Stomach (tissue), 4 donors: ENCODE results near the gene CTNND2.

Source experiments
- POLR2A ChIP-seq, 4 donors: fragments of 450-650 bp; IDR thresholded peaks; one replicate each; pipeline ENCODE4 v1.6.1; 2016; ENCODE audit warnings: antibody characterized with exemption in 4 of 4, control low read depth in 2 of 4, mild to moderate bottlenecking in 1 of 4, moderate library complexity in 1 of 4
- POLR2AphosphoS5 ChIP-seq, 3 donors: sonication (generic); formaldehyde crosslinking; IDR thresholded peaks; one replicate each; pipeline ENCODE4 v1.6.1; 2016; ENCODE audit warnings: antibody characterized with exemption in 3 of 3
- TF ChIP-seq, protein P1 (sequence below), 7 experiments: fragments of 450-650 bp in 4 of 7; fragments of 200-600 bp in 3 of 7; sonication (generic) in 3 of 7; IDR thresholded peaks; one replicate each; pipeline ENCODE4 v1.5.1; 2016 to 2019; ENCODE audit warnings: antibody characterized with exemption in 7 of 7, control low read depth in 2 of 7, mild to moderate bottlenecking in 1 of 7

DNA sequence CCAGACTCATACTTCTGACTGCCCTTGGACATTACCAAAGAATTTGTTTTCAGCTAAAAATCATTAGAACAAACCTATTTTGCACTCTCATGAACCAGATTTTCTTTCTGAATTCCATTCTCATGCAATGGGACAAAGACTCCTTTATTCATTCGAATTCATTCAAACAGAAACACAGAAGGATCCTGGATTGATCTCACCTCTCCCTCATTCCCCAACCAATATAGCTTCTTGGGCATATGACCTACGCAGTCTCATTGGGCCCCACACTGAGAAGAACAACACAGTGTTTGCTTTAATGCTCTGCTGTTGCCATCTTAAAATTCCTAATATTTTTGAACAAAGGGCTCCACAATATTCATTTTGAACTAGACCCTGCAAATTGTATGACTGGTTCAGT lies 392.4 kb downstream of the CTNND2 start:
- TF ChIP-seq, protein P1, sequence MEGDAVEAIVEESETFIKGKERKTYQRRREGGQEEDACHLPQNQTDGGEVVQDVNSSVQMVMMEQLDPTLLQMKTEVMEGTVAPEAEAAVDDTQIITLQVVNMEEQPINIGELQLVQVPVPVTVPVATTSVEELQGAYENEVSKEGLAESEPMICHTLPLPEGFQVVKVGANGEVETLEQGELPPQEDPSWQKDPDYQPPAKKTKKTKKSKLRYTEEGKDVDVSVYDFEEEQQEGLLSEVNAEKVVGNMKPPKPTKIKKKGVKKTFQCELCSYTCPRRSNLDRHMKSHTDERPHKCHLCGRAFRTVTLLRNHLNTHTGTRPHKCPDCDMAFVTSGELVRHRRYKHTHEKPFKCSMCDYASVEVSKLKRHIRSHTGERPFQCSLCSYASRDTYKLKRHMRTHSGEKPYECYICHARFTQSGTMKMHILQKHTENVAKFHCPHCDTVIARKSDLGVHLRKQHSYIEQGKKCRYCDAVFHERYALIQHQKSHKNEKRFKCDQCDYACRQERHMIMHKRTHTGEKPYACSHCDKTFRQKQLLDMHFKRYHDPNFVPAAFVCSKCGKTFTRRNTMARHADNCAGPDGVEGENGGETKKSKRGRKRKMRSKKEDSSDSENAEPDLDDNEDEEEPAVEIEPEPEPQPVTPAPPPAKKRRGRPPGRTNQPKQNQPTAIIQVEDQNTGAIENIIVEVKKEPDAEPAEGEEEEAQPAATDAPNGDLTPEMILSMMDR (IDR thresholded peaks at IDR 0.05) = no peak
- TF ChIP-seq POLR2A (IDR thresholded peaks at IDR 0.05) (no peak), POLR2AphosphoS5 (IDR thresholded peaks at IDR 0.05) (no peak)
